ENCODE data around the gene LCMT1. TPM values are rescaled to one million over a fixed set of nuclear protein-coding genes. Genes with fewer than 3 reads are reported as not detected.

Gene LCMT1
- total and polyA plus RNA-seq, 9 of the 15 experiments (the other 6 are each of a cell fraction or from before 2014, with no cell fraction given): 20.0 to 42.8 (median 32.3) TPM

DNA sequence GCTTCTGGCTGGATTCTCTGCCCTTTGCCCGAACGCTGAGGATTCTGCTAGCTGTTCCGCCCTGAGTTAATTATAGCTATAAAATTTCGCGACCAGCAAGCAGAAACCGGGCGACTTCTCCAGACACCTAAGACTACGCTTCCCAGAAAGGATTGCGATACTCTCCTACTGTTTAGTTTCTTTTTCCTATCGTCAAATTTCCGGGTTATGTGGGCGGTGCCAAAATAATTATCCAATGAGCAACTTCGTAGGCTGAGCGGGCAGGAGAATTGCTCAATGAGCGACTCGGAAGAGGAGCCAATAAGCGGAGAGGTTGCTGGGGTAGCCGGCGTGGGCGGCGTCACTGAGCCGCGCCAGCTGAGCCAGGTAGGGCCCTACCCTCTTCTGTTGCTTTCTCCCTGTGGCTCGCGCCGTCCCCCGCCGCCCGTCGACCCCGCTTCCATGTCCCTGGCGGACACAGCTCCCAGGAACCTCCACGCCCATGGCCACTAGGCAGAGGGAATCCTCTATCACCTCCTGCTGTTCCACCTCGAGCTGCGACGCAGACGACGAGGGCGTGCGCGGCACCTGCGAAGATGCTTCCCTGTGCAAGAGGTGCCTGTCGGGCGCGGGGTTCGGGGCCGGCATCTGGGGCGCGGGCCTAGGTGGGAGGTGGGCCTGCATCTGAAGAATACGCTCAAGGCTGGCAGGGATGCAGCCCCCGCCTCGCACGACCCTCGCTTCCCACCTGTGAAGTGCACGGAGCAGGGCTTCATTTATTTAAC, at the start of gene LCMT1 (continued):
- TF ChIP-seq, protein P1, sequence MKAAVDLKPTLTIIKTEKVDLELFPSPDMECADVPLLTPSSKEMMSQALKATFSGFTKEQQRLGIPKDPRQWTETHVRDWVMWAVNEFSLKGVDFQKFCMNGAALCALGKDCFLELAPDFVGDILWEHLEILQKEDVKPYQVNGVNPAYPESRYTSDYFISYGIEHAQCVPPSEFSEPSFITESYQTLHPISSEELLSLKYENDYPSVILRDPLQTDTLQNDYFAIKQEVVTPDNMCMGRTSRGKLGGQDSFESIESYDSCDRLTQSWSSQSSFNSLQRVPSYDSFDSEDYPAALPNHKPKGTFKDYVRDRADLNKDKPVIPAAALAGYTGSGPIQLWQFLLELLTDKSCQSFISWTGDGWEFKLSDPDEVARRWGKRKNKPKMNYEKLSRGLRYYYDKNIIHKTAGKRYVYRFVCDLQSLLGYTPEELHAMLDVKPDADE (conservative IDR thresholded peaks at IDR 0.05; ENCODE audit: control insufficient read depth, low read depth, low read length): peak; percentile 53; the same call in 1 of the 2 replicates
- peak; percentile 86 for TF ChIP-seq CEBPG (CRISPR knock-in tag; IDR thresholded peaks at IDR 0.05)
- TF ChIP-seq CEBPG (tag; conservative IDR thresholded peaks at IDR 0.05 in 1 of 2, IDR thresholded peaks at IDR 0.05 in 1 of 2): peak; percentile 90 to 93
- TF ChIP-seq RHOXF2B (CRISPR knock-in tag; conservative IDR thresholded peaks at IDR 0.05): no peak
- TF ChIP-seq MAFG (tag; conservative IDR thresholded peaks at IDR 0.05): no peak
- TF ChIP-seq POLR2AphosphoS2 (IDR thresholded peaks at IDR 0.05; ENCODE audit: low read length): no peak
- TF ChIP-seq HCFC1 (IDR thresholded peaks at IDR 0.05; ENCODE audit: low read depth, low read length): peak; percentile 89
- TF ChIP-seq EHMT2 (IDR thresholded peaks at IDR 0.05): no peak
- no peak for TF ChIP-seq RBM39 (optimal IDR thresholded peaks at IDR 0.05; ENCODE audit: low read depth, low read length)
- TF ChIP-seq FIP1L1 (IDR thresholded peaks at IDR 0.05; ENCODE audit: low read depth, low read length, poor library complexity, severe bottlenecking): no peak
- no peak for TF ChIP-seq ZNF609 (CRISPR knock-in tag; IDR thresholded peaks at IDR 0.05; ENCODE audit: borderline replicate concordance)
- no peak for TF ChIP-seq EP300 (IDR thresholded peaks at IDR 0.05; ENCODE audit: low read length)
- no peak for TF ChIP-seq HEY1 (CRISPR knock-in tag; IDR thresholded peaks at IDR 0.05; ENCODE audit: borderline replicate concordance)
- peak; percentile 96 for TF ChIP-seq C11orf30 (IDR thresholded peaks at IDR 0.05; ENCODE audit: low read depth)
- TF ChIP-seq ADNP (tag; IDR thresholded peaks at IDR 0.05): no peak
- TF ChIP-seq ARNT (IDR thresholded peaks at IDR 0.05): no peak

Data from K562 (cell line).